ENCODE measurements around the gene MSMB. TPM values are rescaled to one million over a fixed set of nuclear protein-coding genes. Genes with fewer than 3 reads are reported as not detected.

The MSMB gene
- total RNA-seq, 2 experiments from 2014 or later: not detected

- CTCF ChIA-PET: no interaction called here
- no peak overlapping the region for H3K4me3 Mint-ChIP-seq
Observed at GRCh38 chr10:46080886-46081285, 34.8 kb upstream of the MSMB start.

GRCh38 chr10:46079831-46080585, 33.9 kb upstream of the MSMB start:
- Mint-ChIP-seq H3K9me3 (ENCODE audit: insufficient read depth) (no peaks in the 10 kb centered on the region), H3K36me3 (ENCODE audit: low read depth) (no peaks in the 10 kb centered on the region), H3K27me3 (ENCODE audit: low read depth) (peaks cover 9% of the 10 kb centered on the region), H3K4me1 (ENCODE audit: low read depth) (peaks cover 11% of the 10 kb centered on the region), H3K27ac (no peak overlapping the region), H3K4me3 (no peak overlapping the region)
- no peak for ATAC-seq
- ChIA-PET CTCF (no interaction called here), POLR2A (interaction anchor here (0.6 kb wide), 1 partner anchor 8 kb away, joined by 4 read pairs; no protein-coding TSS in a partner anchor)
- DNase-seq: no peak

More at GRCh38 chr10:46080886-46081285, 34.8 kb upstream of the MSMB start:
- Mint-ChIP-seq H3K36me3 (ENCODE audit: low read depth) (no peaks in the 10 kb centered on the region), H3K27ac (no peak overlapping the region), H3K9me3 (ENCODE audit: insufficient read depth) (no peaks in the 10 kb centered on the region), H3K27me3 (ENCODE audit: low read depth) (peaks cover 9% of the 10 kb centered on the region), H3K4me1 (ENCODE audit: low read depth) (peaks cover 11% of the 10 kb centered on the region)
- POLR2A ChIA-PET: no interaction called here
- ATAC-seq (no peak), DNase-seq (no peak)

GRCh38 chr10:46077731-46078413, 31.8 kb upstream of the MSMB start:
- CTCF ChIA-PET: interaction anchor here (0.9 to 1.4 kb wide), 3 partner anchors 12 to 44 kb away, joined by 3 to 4 read pairs (median 3); no protein-coding TSS in a partner anchor
- ATAC-seq (no peak), DNase-seq (no peak)
- H3K4me1 Mint-ChIP-seq (ENCODE audit: low read depth): peaks cover 11% of the 10 kb centered on the region
- no peaks in the 10 kb centered on the region for H3K36me3 Mint-ChIP-seq (ENCODE audit: low read depth)
- no peaks in the 10 kb centered on the region for H3K9me3 Mint-ChIP-seq (ENCODE audit: insufficient read depth)
- H3K27ac Mint-ChIP-seq: no peak overlapping the region
- H3K4me3 Mint-ChIP-seq: no peak overlapping the region
- H3K27me3 Mint-ChIP-seq (ENCODE audit: low read depth): peaks cover 8% of the 10 kb centered on the region
- POLR2A ChIA-PET: no interaction called here

- peaks cover 4% of the 10 kb centered on the region for H3K27me3 Mint-ChIP-seq (ENCODE audit: low read depth)
- POLR2A ChIA-PET: no interaction called here
- no peaks in the 10 kb centered on the region for H3K36me3 Mint-ChIP-seq (ENCODE audit: low read depth)
- DNase-seq: no peak
- no peaks in the 10 kb centered on the region for H3K9me3 Mint-ChIP-seq (ENCODE audit: insufficient read depth)
- CTCF ChIA-PET: interaction anchor here (0.9 to 1.4 kb wide), 3 partner anchors 12 to 43 kb away, joined by 3 to 4 read pairs (median 3); no protein-coding TSS in a partner anchor
- no peak overlapping the region for H3K27ac Mint-ChIP-seq
- ATAC-seq: no peak
- peaks cover 11% of the 10 kb centered on the region for H3K4me1 Mint-ChIP-seq (ENCODE audit: low read depth)
- no peak overlapping the region for H3K4me3 Mint-ChIP-seq
Observed at GRCh38 chr10:46077141-46077554, 31.1 kb upstream of the MSMB start.

GRCh38 chr10:46075869-46076268, 29.8 kb upstream of the MSMB start:
- Mint-ChIP-seq H3K9me3 (ENCODE audit: insufficient read depth) (no peaks in the 10 kb centered on the region), H3K36me3 (ENCODE audit: low read depth) (no peaks in the 10 kb centered on the region), H3K27ac (no peak overlapping the region), H3K27me3 (ENCODE audit: low read depth) (no peaks in the 10 kb centered on the region), H3K4me3 (no peak overlapping the region), H3K4me1 (ENCODE audit: low read depth) (peaks cover 11% of the 10 kb centered on the region)
- DNase-seq (no peak), ATAC-seq (no peak)
- ChIA-PET POLR2A (no interaction called here), CTCF (no interaction called here)

- Mint-ChIP-seq H3K27me3 (ENCODE audit: low read depth) (no peaks in the 10 kb centered on the region), H3K9me3 (ENCODE audit: insufficient read depth) (no peaks in the 10 kb centered on the region), H3K4me3 (no peak overlapping the region), H3K36me3 (ENCODE audit: low read depth) (no peaks in the 10 kb centered on the region), H3K4me1 (ENCODE audit: low read depth) (peaks cover 11% of the 10 kb centered on the region), H3K27ac (no peak overlapping the region)
- ChIA-PET POLR2A (no interaction called here), CTCF (no interaction called here)
- ATAC-seq: no peak
- no peak for DNase-seq
Observed at GRCh38 chr10:46074196-46074946, 28.3 kb upstream of the MSMB start.

GRCh38 chr10:46073564-46073963, 27.5 kb upstream of the MSMB start:
- ATAC-seq (no peak), DNase-seq (no peak)
- ChIA-PET POLR2A (no interaction called here), CTCF (no interaction called here)
- no peaks in the 10 kb centered on the region for H3K36me3 Mint-ChIP-seq (ENCODE audit: low read depth)
- no peak overlapping the region for H3K27ac Mint-ChIP-seq
- H3K27me3 Mint-ChIP-seq (ENCODE audit: low read depth): no peaks in the 10 kb centered on the region
- peaks cover 11% of the 10 kb centered on the region for H3K4me1 Mint-ChIP-seq (ENCODE audit: low read depth)
- H3K9me3 Mint-ChIP-seq (ENCODE audit: insufficient read depth): no peaks in the 10 kb centered on the region
- no peak overlapping the region for H3K4me3 Mint-ChIP-seq

GRCh38 chr10:46070749-46071148, 24.7 kb upstream of the MSMB start:
- no peak for DNase-seq
- H3K4me1 Mint-ChIP-seq (ENCODE audit: low read depth): no peaks in the 10 kb centered on the region
- no peak for ATAC-seq
- H3K27ac Mint-ChIP-seq: no peak overlapping the region
- H3K27me3 Mint-ChIP-seq (ENCODE audit: low read depth): no peaks in the 10 kb centered on the region
- CTCF ChIA-PET: no interaction called here
- no peaks in the 10 kb centered on the region for H3K9me3 Mint-ChIP-seq (ENCODE audit: insufficient read depth)
- POLR2A ChIA-PET: no interaction called here
- no peaks in the 10 kb centered on the region for H3K36me3 Mint-ChIP-seq (ENCODE audit: low read depth)
- H3K4me3 Mint-ChIP-seq: no peak overlapping the region

- H3K4me3 Mint-ChIP-seq: no peak overlapping the region
- no peaks in the 10 kb centered on the region for H3K9me3 Mint-ChIP-seq (ENCODE audit: insufficient read depth)
- H3K36me3 Mint-ChIP-seq (ENCODE audit: low read depth): no peaks in the 10 kb centered on the region
- H3K27me3 Mint-ChIP-seq (ENCODE audit: low read depth): no peaks in the 10 kb centered on the region
- POLR2A ChIA-PET: no interaction called here
- DNase-seq (no peak), ATAC-seq (no peak)
- no peak overlapping the region for H3K27ac Mint-ChIP-seq
- H3K4me1 Mint-ChIP-seq (ENCODE audit: low read depth): no peaks in the 10 kb centered on the region
- CTCF ChIA-PET: no interaction called here
Observed at GRCh38 chr10:46069771-46070463, 23.8 kb upstream of the MSMB start.

- POLR2A ChIA-PET: no interaction called here
- H3K9me3 Mint-ChIP-seq (ENCODE audit: insufficient read depth): no peaks in the 10 kb centered on the region
- H3K27ac Mint-ChIP-seq: no peak overlapping the region
- CTCF ChIA-PET: no interaction called here
- DNase-seq (no peak), ATAC-seq (no peak)
- no peak overlapping the region for H3K4me3 Mint-ChIP-seq
- no peaks in the 10 kb centered on the region for H3K4me1 Mint-ChIP-seq (ENCODE audit: low read depth)
- H3K27me3 Mint-ChIP-seq (ENCODE audit: low read depth): no peaks in the 10 kb centered on the region
- no peaks in the 10 kb centered on the region for H3K36me3 Mint-ChIP-seq (ENCODE audit: low read depth)
Observed at GRCh38 chr10:46068905-46069304, 22.8 kb upstream of the MSMB start.

GRCh38 chr10:46068117-46068516, 22.0 kb upstream of the MSMB start:
- POLR2A ChIA-PET: no interaction called here
- no peak for ATAC-seq
- no peak overlapping the region for H3K4me3 Mint-ChIP-seq
- no peaks in the 10 kb centered on the region for H3K4me1 Mint-ChIP-seq (ENCODE audit: low read depth)
- H3K36me3 Mint-ChIP-seq (ENCODE audit: low read depth): no peaks in the 10 kb centered on the region
- DNase-seq: no peak
- CTCF ChIA-PET: no interaction called here
- no peaks in the 10 kb centered on the region for H3K27me3 Mint-ChIP-seq (ENCODE audit: low read depth)
- H3K9me3 Mint-ChIP-seq (ENCODE audit: insufficient read depth): no peaks in the 10 kb centered on the region
- no peak overlapping the region for H3K27ac Mint-ChIP-seq

All from activated CD8-positive, alpha-beta T cell treated with anti-CD3 and anti-CD28 coated beads, Interleukin-2, amount 10 ng/mL, durations not matched to agents 7 days and 5 days (primary cell).